Epithelial cell of alveolus of lung (primary cell): Measurements from ENCODE around the gene PITRM1. TPM values are rescaled to one million over a fixed set of nuclear protein-coding genes. Genes with fewer than 3 reads are reported as not detected.

ENCODE experiments used
- total RNA-seq: library from RNA; depleted of rRNA; stranded (reverse); fragments of >200 nt; gene quantifications from 2 replicates; pipeline ENCODE4 v1.2.1, GENCODE V29; 2015

Gene PITRM1, protein sequence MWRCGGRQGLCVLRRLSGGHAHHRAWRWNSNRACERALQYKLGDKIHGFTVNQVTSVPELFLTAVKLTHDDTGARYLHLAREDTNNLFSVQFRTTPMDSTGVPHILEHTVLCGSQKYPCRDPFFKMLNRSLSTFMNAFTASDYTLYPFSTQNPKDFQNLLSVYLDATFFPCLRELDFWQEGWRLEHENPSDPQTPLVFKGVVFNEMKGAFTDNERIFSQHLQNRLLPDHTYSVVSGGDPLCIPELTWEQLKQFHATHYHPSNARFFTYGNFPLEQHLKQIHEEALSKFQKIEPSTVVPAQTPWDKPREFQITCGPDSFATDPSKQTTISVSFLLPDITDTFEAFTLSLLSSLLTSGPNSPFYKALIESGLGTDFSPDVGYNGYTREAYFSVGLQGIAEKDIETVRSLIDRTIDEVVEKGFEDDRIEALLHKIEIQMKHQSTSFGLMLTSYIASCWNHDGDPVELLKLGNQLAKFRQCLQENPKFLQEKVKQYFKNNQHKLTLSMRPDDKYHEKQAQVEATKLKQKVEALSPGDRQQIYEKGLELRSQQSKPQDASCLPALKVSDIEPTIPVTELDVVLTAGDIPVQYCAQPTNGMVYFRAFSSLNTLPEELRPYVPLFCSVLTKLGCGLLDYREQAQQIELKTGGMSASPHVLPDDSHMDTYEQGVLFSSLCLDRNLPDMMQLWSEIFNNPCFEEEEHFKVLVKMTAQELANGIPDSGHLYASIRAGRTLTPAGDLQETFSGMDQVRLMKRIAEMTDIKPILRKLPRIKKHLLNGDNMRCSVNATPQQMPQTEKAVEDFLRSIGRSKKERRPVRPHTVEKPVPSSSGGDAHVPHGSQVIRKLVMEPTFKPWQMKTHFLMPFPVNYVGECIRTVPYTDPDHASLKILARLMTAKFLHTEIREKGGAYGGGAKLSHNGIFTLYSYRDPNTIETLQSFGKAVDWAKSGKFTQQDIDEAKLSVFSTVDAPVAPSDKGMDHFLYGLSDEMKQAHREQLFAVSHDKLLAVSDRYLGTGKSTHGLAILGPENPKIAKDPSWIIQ
- 42.2 and 50.7 TPM in 2 replicates for total RNA-seq

DNA sequence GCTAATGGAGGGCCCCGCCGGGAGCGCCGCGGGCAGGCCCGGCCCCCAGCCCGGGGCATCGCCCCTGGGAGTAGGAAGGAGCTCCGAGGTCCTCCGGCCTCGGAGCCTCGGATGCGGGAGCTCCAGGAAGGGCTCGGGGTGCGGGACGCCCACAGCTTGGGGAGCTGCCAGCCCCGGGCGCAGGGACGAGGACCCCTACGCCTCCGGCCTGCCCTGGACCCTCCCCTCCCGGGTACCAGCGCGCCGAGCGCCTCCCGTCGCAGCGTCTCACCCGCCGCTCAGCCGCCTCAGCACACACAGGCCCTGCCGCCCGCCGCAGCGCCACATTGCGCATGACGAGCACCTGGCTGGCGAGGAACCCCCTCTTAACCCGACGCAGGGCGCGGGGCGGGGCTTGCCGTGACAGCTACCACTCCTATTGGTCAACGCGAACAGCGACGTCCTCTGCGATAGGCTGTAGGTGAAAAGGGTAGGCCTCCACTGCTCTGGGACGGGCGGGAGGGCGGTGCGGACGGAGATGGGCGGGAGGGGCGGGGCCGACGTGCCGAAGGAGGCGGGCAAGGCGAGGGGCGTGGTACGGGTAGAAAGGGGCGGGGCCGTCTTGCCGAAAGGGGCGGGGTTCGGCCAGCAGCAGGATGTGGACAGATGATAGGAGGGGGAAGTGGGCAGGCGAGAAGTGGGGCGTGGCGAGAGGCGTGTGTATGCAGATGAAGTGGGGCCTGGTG is at the start of gene PITRM1:
TSS of gene PITRM1 (minus strand) at position 337 of the 725 bp plus-strand sequence. CDS start at position 327, 10 bp downstream.

Other genes with a start within 250 kb of the PITRM1 start
- gene PFKP, start 105.2 kb downstream of the PITRM1 start, total RNA-seq, result 92.5 and 299 TPM in 2 replicates